PC-9 (cell line): ENCODE data around the gene TMF1. TPM values are rescaled to one million over a fixed set of nuclear protein-coding genes. Genes with fewer than 3 reads are reported as not detected.

Experiments used
- BruUV-seq: library from RNA; stranded (reverse); fragments of 400-500 nt; replicated peaks from 2 replicates; lab custom pipeline; 2021; lab: Mats Ljungman, UMichigan
- CTCF ChIA-PET: fragments of 300-600 bp; sonication (Branson Sonifier 250); formaldehyde crosslinking; loops from one replicate; lab custom pipeline; 2022; ENCODE audit warnings: antibody characterized with exemption; lab: Charles Lee
- POLR2A ChIA-PET: fragments of 300-600 bp; sonication (Branson Sonifier 250); formaldehyde crosslinking; loops from one replicate; lab custom pipeline; 2022; ENCODE audit warnings: antibody characterized with exemption; ENCODE audit not compliant: unreplicated experiment; lab: Charles Lee
- DNase-seq, 2 experiments: peaks; one replicate each; pipeline versions ENCODE4 v3.0.0 to v3.0.0-alpha.2; 2015 to 2022; ENCODE audit warnings: mixed read lengths in 1 of 2
- H2AFZ ChIP-seq: fragments of 200-600 bp; sonication (generic); 2 replicates; pipeline ENCODE4 v1.8.1; 2017; ENCODE audit warnings: antibody characterized with exemption
- H3F3A ChIP-seq: fragments of 200-600 bp; sonication (generic); 2 replicates; pipeline ENCODE4 v1.8.1; 2017; ENCODE audit warnings: antibody characterized with exemption, mild to moderate bottlenecking, low read depth; ENCODE audit not compliant: insufficient read depth
- H3K27ac ChIP-seq: fragments of 200-600 bp; sonication (generic); 2 replicates; pipeline ENCODE4 v1.6.1; 2016; ENCODE audit warnings: mixed run types
- H3K27me3 ChIP-seq: fragments of 200-600 bp; sonication (generic); 2 replicates; pipeline ENCODE4 v1.6.1; 2016; ENCODE audit warnings: low read depth, mixed run types; ENCODE audit not compliant: insufficient read depth
- H3K36me3 ChIP-seq: fragments of 200-600 bp; sonication (generic); 2 replicates; pipeline ENCODE4 v1.6.1; 2016; ENCODE audit warnings: low read depth, mixed run types
- H3K4me1 ChIP-seq: fragments of 200-600 bp; sonication (generic); replicated peaks from 2 replicates; pipeline ENCODE4 v1.6.1; 2016; ENCODE audit warnings: mixed run types; ENCODE audit not compliant: insufficient read depth
- H3K4me2 ChIP-seq: fragments of 200-600 bp; sonication (generic); 2 replicates; pipeline ENCODE4 v1.6.1; 2017; ENCODE audit warnings: mixed run types
- H3K4me3 ChIP-seq: fragments of 200-600 bp; sonication (generic); 2 replicates; pipeline ENCODE4 v1.6.1; 2016; ENCODE audit warnings: mixed run types
- H3K79me2 ChIP-seq: fragments of 200-600 bp; sonication (generic); 2 replicates; pipeline ENCODE4 v1.6.1; 2017; ENCODE audit warnings: low read depth, mixed run types
- H3K9me2 ChIP-seq: fragments of 200-600 bp; sonication (generic); 2 replicates; pipeline ENCODE4 v1.8.1; 2017; ENCODE audit warnings: mild to moderate bottlenecking; ENCODE audit not compliant: insufficient read depth
- H3K9me3 ChIP-seq: fragments of 200-600 bp; sonication (generic); 2 replicates; pipeline ENCODE4 v1.8.1; 2016; ENCODE audit warnings: low read depth; ENCODE audit not compliant: insufficient read depth
- H4K20me1 ChIP-seq: fragments of 200-600 bp; sonication (generic); 2 replicates; pipeline ENCODE4 v1.8.1; 2017; ENCODE audit not compliant: insufficient read depth
- EZH2 ChIP-seq: fragments of 200-600 bp; sonication (generic); IDR thresholded peaks from 2 replicates; pipeline ENCODE4 v1.8.0; 2017; ENCODE audit warnings: antibody characterized with exemption, low read depth
- intact Hi-C: fragments of 100-400 bp; cut with micrococcal nuclease; formaldehyde crosslinking; loops from one replicate; pipeline ENCODE4 v1.10.0; 2022; ENCODE audit not compliant: unreplicated experiment
- total RNA-seq: library from RNA; stranded (reverse); gene quantifications from 2 replicates; pipeline ENCODE4 v1.2.3, GENCODE V29; 2021
- TF ChIP-seq, protein P1 (sequence below): fragments of 200-600 bp; sonication (generic); conservative IDR thresholded peaks from 2 replicates; pipeline ENCODE4 v1.6.1; 2017; ENCODE audit warnings: mixed run types, antibody characterized with exemption, mild to moderate bottlenecking, moderate library complexity

TMF1 gene
- total RNA-seq, 1 experiment from 2014 or later, result 35.5 TPM

DNA sequence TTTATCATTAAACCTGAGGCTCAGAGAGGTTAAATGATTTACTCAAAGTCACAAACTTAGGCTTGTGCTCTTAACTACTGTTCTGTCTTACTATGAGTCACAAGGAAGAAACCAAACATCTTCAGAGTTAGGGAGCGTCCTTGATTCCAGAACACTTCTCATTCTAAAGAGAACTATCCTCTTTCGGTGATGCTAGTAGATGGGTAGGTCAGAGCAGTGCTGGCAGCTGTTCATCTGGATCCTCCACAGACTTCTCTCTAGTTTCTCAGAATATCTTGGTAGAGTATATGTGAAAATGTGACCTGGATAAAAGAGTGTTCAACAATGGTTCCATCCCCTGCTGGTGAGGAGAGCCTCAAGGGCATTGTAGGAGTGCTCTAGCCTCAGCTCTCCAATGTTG is 35.9 kb upstream of the TMF1 start:
- Histone ChIP-seq H3K4me2 (peak overlapping the region; percentile 99), H3K4me1 (peaks cover 84% of the 10 kb centered on the region), H3K9me3 (no peaks in the 10 kb centered on the region), H3K4me3 (no peak overlapping the region), H3K36me3 (0 out of 2 replicates have a peak, but pooled peaks cover 4% of the 10 kb centered on the region), H2AFZ (no peak overlapping the region), H3K27me3 (no peaks in the 10 kb centered on the region), H3K27ac (peak overlapping the region; percentile 94), H3K79me2 (peaks cover 54% of the 10 kb centered on the region), H4K20me1 (no peaks in the 10 kb centered on the region), H3F3A (peaks cover 58% of the 10 kb centered on the region), H3K9me2 (no peaks in the 10 kb centered on the region)
- intact Hi-C loops, result loop anchor here (5.0 to 10.0 kb wide), 2 partner anchors 36 to 147 kb away; partner anchors contain the start of gene TMF1
- DNase-seq, result peak in 1 of 2 experiments; percentile 40
- ChIA-PET CTCF (interaction anchor here (0.6 to 0.7 kb wide), 2 partner anchors 77 to 327 kb away, joined by 3 to 4 read pairs; no protein-coding TSS in a partner anchor), POLR2A (no interaction called here)
- no peak for TF ChIP-seq EZH2
- TF ChIP-seq, protein P1, sequence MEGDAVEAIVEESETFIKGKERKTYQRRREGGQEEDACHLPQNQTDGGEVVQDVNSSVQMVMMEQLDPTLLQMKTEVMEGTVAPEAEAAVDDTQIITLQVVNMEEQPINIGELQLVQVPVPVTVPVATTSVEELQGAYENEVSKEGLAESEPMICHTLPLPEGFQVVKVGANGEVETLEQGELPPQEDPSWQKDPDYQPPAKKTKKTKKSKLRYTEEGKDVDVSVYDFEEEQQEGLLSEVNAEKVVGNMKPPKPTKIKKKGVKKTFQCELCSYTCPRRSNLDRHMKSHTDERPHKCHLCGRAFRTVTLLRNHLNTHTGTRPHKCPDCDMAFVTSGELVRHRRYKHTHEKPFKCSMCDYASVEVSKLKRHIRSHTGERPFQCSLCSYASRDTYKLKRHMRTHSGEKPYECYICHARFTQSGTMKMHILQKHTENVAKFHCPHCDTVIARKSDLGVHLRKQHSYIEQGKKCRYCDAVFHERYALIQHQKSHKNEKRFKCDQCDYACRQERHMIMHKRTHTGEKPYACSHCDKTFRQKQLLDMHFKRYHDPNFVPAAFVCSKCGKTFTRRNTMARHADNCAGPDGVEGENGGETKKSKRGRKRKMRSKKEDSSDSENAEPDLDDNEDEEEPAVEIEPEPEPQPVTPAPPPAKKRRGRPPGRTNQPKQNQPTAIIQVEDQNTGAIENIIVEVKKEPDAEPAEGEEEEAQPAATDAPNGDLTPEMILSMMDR, result no peak
- BruUV-seq, result no TSS peak

DNA sequence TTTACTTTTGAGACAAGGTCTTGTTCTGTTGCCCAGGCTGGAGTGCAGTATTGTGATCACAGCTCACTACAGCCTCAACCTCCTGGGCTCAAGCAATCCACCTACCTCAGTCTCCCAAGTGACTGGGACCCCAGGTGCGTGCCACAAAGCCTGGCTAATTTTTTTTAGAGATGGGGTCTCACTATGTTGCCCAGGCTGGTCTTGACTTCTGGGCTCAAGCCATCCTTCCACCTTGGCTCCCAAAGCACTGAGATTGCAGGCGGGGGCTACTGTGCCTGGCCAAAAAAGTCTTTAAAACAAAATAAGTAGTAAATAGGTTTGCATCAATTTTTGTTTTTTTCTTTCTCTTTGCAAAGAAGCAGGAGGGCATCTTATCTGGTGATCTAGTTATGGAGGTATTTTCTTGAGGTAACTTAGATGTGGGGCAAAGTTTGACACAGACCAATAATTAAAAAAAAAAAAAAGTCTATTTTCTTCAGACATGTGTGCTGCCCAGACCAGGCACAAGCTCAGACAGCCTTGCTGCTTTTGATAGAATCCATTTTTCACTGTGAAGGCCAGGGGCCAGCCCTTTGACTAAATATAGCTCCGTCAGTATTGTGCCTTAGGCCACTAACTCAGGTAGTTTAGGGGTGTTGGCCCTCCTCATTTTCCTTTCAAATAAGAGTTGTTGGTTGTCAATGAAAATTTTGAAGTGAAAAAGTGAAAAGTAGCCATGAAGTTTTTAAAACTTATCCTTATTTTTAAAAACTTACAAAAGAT is 35.1 kb upstream of the TMF1 start:
- intact Hi-C loops, result loop anchor here (2.0 to 10.0 kb wide), 3 partner anchors 16 to 148 kb away; partner anchors contain the start of gene TMF1
- Histone ChIP-seq H3K27ac (peak overlapping the region; percentile 94), H3K9me3 (no peaks in the 10 kb centered on the region), H3K27me3 (no peaks in the 10 kb centered on the region), H3K4me3 (peak overlapping the region; percentile 74; the same call in 1 of the 2 replicates), H3K4me1 (peaks cover 84% of the 10 kb centered on the region), H2AFZ (no peak overlapping the region), H3K4me2 (peak overlapping the region; percentile 99), H3K9me2 (no peaks in the 10 kb centered on the region), H3K36me3 (0 out of 2 replicates have a peak, but pooled peaks cover 4% of the 10 kb centered on the region), H3K79me2 (peaks cover 51% of the 10 kb centered on the region), H3F3A (peaks cover 53% of the 10 kb centered on the region), H4K20me1 (no peaks in the 10 kb centered on the region)
- ChIA-PET CTCF (interaction anchor here (0.6 to 1.2 kb wide), 4 partner anchors 19 to 778 kb away, joined by 3 to 11 read pairs (median 6); no protein-coding TSS in a partner anchor), POLR2A (interaction anchor here (0.5 kb wide), 2 partner anchors 92 to 652 kb away, joined by 4 to 9 read pairs; partner anchors contain the start of gene MITF)
- DNase-seq, result peak in 1 of 2 experiments; percentile 37
- TF ChIP-seq, protein P1, result no peak
- TF ChIP-seq EZH2, result no peak
- TSS peak; percentile 21 for BruUV-seq

DNA sequence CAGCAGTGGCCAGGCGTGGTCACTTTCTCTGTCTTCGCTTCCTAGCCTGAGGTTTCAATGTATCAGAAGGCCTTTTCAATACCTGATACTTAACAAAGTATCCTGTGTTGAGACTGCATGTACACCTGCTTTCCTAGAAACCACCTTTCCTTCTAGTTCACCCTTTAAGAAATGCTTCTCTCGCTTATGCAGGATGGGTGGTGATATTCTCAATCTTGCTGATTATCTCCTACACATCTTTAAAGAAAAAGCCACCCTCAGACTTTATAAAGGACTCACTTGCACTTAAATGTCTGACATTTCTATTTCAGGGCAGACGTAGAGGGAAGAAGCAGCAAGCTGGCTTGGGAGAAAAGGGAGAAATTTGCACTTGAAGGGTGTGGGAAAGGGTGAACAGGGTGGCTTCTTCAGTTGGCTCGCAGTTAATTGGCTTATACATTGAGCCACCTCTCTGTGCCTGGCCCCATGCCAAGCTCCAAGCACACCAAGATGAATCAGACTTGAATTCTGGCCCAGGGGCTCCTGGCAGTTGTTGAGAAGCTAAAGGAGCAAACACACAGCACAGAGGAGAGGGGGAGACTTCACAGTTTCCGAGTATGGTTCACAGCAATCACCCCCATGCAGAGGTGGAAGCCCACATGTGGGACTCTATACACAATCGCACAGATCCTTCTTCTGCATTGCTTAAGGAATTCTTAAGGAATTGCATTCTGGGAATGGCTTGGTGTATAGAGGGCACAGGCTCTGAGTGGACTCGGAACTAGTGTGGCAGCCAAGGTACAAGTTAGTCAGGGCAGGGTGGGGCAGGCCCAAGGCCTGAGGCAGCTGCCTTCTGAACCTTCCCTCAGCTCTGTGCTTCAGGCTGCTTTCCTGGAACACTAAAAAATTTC is 33.9 kb upstream of the TMF1 start:
- peak overlapping the region; percentile 74 for H3K4me3 ChIP-seq
- BruUV-seq, result no TSS peak
- H3K9me3 ChIP-seq, result no peaks in the 10 kb centered on the region
- H3K36me3 ChIP-seq, result 0 out of 2 replicates have a peak, but pooled peaks cover 4% of the 10 kb centered on the region
- peaks cover 81% of the 10 kb centered on the region for H3K4me1 ChIP-seq
- H3K4me2 ChIP-seq, result peak overlapping the region; percentile 99
- peak; percentile 87 to 88 for DNase-seq
- intact Hi-C loops, result loop anchor here (2.0 to 10.0 kb wide), 3 partner anchors 17 to 149 kb away; partner anchors contain the start of gene TMF1
- TF ChIP-seq, protein P1, result no peak
- no peak for TF ChIP-seq EZH2
- H3K27me3 ChIP-seq, result no peaks in the 10 kb centered on the region
- H3F3A ChIP-seq, result peaks cover 52% of the 10 kb centered on the region
- peak overlapping the region; percentile 79 for H2AFZ ChIP-seq
- ChIA-PET CTCF (interaction anchor here (0.7 to 1.2 kb wide), 3 partner anchors 20 to 779 kb away, joined by 7 to 11 read pairs (median 7); no protein-coding TSS in a partner anchor), POLR2A (interaction anchor here (0.5 to 2.0 kb wide), 5 partner anchors 22 to 653 kb away, joined by 3 to 9 read pairs (median 4); partner anchors contain the start of genes MITF and TMF1)
- H4K20me1 ChIP-seq, result no peaks in the 10 kb centered on the region
- no peaks in the 10 kb centered on the region for H3K9me2 ChIP-seq
- H3K27ac ChIP-seq, result peak overlapping the region; percentile 94
- H3K79me2 ChIP-seq, result peaks cover 43% of the 10 kb centered on the region
